Measurements from ENCODE around the gene PPP1R18.

The PPP1R18 gene

DNA sequence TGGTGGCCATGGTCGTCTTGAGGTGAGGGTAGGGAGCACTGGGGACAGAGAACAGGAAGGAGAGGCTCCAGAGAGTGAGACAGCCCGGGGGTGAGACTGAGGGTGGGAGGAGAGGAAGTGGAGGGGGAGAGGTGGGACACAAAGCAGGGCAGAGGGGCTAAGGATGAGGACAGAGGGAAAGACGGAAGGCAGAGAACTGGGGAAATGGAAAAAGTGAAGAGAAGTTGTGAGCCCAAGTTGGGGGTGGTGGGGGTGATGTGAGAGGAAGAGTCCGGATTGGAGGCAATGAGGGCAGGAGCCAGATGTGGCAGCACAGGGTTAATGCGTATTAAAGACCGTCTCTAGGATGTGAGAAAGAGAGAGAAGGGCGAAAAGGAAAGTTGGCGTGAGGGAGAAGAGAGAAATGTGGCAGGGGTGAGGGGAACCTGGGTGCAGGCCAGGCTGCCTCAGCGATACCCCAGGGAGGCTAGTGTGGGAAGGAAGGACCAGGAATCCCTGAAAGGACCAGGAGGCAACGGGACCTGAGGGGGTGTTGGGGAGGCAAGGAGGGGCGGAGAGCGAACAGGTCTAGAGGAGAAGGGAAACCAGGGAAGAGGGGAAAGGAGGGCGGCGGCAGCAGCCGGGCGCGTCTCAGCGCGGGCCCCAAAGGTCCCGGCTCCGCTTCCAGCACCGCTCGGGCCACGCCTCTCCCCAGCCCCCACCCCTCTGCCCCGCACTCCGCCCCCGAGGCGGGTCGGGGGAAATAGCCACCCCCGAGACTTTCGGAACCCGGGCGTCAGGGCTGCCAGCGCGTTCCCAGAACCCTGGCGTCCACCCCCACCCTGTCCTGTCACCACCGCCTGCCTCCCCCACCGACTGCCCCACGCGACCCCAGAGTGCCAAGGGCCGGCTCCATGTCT lies at the start of gene PPP1R18:
TSS of gene PPP1R18 (minus strand) at position 637 of the 899 bp plus-strand sequence. CDS start at position 10, 627 bp downstream.
- peak within 1 kb of the TSS; percentile 84 for H3K4me3 ChIP-seq (ENCODE audit: low read length)
- no peak for TF ChIP-seq CTCF (conservative IDR thresholded peaks at IDR 0.05; ENCODE audit: low read depth, low read length)
- no peak for DNase-seq (ENCODE audit: low read depth)

- no peak overlapping the region for H3K4me3 ChIP-seq (ENCODE audit: low read length)
- TF ChIP-seq CTCF (conservative IDR thresholded peaks at IDR 0.05; ENCODE audit: low read depth, low read length), result no peak
- DNase-seq (ENCODE audit: low read depth), result no peak
Measured at GRCh38 chr6:30735668-30736314, 49.3 kb upstream of the PPP1R18 start.

GRCh38 chr6:30732237-30732943 lies 45.9 kb upstream of the PPP1R18 start:
- no peak for TF ChIP-seq CTCF (conservative IDR thresholded peaks at IDR 0.05; ENCODE audit: low read depth, low read length)
- no peak for DNase-seq (ENCODE audit: low read depth)
- no peak overlapping the region for H3K4me3 ChIP-seq (ENCODE audit: low read length)

DNA sequence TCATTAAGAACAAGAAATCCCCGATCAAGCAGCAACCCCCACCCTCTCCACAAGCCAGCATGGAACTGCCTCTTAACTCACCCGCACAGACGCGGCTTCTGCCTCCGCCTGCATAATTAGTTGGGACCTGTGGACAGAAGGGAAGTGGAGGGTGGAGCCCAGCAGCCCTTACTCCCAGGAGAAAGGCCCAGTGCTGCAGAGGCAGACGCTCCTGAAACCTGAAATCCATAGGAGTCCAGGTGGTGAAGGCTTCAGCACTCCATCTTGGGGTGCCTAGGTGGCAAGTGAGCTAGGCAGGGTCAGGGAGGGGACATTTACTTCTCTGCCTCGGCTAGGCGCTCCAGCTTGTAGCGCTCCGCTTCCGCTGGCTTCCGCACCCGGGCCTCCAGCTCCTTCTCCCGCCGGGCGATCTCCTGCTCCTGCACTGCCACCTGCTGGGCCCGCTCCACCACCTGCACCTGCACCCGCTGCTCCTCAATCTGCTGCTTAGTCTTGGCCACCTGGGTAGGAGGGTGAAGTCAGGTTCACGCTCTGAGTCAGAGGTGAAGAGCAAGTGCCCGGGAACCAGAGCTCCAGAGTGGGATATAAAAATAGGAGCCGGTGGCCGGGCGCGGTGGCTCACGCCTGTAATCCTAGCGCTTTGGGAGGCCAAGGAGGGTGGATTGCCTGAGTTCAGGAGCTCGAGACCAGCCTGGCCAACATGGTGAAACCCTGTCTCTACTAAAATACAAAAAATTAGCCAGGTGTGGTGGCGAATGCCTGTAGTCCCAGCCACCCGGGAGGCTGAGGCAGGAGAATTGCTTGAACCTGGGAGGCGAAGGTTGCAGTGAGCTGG lies 44.4 kb upstream of the PPP1R18 start:
- no peak overlapping the region for H3K4me3 ChIP-seq (ENCODE audit: low read length)
- TF ChIP-seq CTCF (conservative IDR thresholded peaks at IDR 0.05; ENCODE audit: low read depth, low read length), result peak; percentile 85
- DNase-seq (ENCODE audit: low read depth), result no peak

DNA sequence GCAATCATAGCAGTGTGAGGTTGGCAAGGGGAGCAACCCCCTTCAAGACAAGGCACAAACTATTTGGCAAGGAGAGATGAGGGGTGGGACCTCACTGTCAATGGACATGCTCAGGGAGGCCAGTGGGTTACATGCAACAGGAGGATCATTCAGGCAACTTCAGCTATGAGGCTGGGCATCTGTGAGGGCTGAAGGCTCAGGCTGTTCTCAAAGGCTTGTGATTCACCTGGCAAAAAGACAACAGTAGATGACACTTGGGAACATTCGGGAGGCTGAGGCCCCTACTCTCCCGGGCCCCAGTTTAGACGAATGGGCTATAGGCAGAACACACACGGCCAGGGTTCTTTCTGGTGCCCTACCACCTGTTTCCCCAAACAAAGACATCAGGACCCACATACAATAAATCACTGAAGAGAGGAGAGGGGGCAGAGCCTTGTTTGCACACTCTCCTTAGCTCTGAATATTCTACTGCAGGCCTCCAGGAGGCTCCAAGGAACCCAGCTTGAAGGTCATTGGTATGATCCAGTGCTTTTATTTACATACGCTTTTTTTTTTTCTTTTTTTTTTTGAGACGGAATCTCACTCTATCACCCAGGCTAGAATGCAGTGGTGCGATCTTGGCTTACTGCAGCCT lies 41.6 kb upstream of the PPP1R18 start:
- no peak overlapping the region for H3K4me3 ChIP-seq (ENCODE audit: low read length)
- no peak for DNase-seq (ENCODE audit: low read depth)
- peak; percentile 20 for TF ChIP-seq CTCF (conservative IDR thresholded peaks at IDR 0.05; ENCODE audit: low read depth, low read length)

Data from retinal pigment epithelial cell (primary cell).